Stimulated activated CD4-positive, alpha-beta T cell treated with anti-CD3 and anti-CD28 coated beads, Interleukin-2, amount 100 ng/mL, for 24 hours (primary cell): ENCODE data around the gene SLC39A2.
"Not testable (repeated sequence)": the region's sequence is repeated elsewhere in the genome, so short reads cannot be mapped to it uniquely, and the experiment has no call there.

ENCODE experiments used
- DNase-seq, 2 donors: peaks; one replicate each; pipeline ENCODE4 v3.0.0-alpha.2; 2020

The SLC39A2 gene

DNA sequence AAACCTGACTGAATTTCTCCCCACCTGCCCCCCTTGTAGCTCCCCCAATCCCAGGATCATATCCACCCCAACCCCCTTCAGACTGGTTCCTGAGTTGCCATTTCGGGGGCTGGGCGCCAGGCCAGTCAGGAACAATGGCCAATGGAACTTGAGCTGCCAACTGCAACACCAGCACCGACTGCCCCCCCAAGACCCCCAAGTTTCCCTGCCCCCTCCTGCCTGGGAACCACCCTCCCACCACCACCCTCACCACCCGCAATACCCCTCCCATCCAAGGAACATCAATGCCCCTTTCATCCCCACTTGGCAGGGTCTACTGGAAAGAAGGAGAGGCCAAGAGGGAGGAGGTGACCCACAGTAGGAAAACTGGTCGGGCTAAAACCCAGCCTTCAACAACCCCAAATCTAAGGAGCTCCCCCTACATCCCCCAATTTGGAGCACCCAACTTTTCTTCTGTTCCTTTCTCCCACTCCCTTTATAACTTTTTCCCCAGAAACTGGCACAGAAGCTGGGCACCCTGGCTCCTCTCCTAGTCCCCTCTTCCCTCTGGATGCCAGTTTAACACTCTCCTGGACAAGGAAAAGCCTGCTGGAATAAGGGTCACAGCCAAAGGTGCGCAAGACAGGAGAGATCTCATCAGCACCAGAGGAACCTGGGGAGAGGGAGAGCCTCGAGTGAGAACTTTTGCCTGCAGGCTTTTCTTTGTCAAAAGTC, 27.3 kb downstream of the SLC39A2 start:
- DNase-seq: no peak

DNA sequence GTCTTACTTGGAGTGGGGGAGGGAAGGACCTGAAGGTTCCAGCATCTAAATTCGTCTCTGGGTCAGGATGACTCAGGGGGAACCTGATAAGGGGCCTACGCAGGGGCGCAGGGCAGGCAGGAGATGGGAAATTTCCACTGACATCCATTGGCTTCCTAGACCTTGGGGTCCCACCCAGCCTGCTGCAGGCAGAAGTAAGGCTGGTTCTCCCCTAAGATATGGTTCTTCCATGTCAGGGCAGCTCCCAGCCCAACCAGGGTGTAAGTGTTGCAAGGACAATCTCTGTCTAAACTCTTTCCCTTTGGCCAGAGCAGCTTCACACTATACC, 27.9 kb downstream of the SLC39A2 start:
- DNase-seq: no peak

DNA sequence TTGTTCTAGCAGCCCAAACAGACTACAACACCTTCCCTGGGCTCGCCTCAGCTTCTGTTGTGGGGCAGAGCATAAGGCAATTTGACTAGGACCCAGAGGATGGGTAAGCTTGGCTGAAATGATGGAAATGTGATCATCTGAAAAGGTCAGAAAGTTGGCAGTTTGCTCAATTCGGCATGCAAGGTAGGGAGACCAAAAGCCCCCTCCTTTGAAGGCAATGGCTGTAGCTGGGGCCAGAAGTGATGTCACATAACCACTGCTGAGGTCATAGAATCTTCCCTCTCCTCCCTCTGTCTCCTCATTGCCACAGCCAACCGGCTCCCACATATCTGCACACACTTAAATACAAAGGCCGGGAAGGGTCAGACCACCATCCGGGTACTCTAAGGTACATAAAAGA, 30.8 kb downstream of the SLC39A2 start, which contains the start of gene TPPP2:
Gene TPPP2 (plus strand): TSS at position 301 of the 400 bp plus-strand sequence. CDS start 365 bp downstream, outside the sequence.
- DNase-seq: no peak

DNA sequence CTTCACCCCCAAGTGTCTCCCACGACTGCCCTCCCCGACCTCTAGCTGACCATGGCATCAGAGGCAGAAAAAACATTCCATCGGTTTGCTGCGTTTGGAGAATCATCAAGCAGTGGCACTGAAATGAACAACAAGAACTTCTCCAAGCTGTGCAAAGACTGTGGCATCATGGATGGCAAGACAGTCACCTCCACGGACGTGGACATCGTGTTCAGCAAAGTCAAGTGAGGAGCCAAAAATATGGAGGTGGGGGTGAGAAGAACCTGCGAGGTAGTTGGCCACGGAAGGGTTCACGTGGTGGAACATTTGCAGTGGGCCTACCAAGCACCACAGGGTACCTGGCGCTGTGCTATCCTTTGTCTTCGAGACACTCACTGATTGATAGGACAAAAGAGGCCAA, 31.4 kb downstream of the SLC39A2 start:
- DNase-seq: no peak

GRCh38 chr14:21032326-21033132, 33.4 kb downstream of the SLC39A2 start:
- no peak for DNase-seq

DNA sequence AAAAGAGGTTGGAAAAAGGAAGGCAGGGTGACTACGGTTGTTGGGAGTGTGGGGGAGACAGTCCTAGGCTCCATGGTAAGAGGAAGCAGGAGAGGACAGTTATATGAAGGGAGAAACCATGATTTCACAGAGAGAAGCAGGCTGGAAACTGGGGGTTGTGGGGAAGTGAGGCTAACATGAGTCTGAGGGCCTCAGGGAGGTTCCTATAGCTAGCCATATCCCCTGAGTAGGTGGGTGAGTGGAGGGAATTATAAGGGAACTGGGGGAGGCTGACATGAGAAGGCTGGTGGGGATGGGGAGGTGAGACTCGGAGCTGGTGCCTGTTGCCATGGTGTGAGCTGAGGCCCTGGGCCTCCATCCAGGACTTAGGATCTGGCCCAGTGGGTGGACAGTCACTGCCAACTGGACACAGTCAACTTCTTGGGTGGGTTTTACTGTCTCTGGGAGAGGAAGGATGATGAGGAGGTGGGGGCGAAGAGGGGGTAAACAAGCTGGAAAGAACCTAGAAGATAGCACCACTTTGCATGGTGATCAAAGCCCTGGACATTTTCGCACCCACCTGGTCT, 34.1 kb downstream of the SLC39A2 start:
- DNase-seq: no peak

- no peak for DNase-seq
Measured at GRCh38 chr14:21034707-21035106, 35.6 kb downstream of the SLC39A2 start, which contains the start of gene RNASE13. TSS of gene RNASE13 (minus strand) at chr14:21034807. CDS start at chr14:21034288, 519 bp downstream.

DNA sequence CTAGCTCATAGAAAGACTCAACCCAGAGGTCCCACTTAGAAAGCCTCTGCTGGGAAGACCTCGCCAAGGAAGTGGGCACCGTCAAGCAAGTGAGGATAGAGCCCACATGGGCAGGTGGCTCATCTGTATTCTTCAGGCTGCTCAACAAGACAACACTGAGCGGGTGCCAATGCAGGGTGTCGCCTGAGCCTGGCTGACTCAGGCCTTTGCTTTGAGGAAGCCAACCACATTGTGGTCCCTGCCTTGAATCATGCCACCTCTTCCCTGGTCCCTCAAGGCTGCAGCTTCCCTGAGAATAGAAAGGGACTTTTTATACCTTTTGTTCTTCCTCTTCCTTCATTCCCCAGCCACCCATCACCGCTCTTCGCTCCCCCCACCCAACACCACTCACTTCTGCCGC, 37.7 kb downstream of the SLC39A2 start:
- no peak for DNase-seq

- no peak for DNase-seq
Measured at GRCh38 chr14:21037156-21037555, 38.1 kb downstream of the SLC39A2 start.

DNA sequence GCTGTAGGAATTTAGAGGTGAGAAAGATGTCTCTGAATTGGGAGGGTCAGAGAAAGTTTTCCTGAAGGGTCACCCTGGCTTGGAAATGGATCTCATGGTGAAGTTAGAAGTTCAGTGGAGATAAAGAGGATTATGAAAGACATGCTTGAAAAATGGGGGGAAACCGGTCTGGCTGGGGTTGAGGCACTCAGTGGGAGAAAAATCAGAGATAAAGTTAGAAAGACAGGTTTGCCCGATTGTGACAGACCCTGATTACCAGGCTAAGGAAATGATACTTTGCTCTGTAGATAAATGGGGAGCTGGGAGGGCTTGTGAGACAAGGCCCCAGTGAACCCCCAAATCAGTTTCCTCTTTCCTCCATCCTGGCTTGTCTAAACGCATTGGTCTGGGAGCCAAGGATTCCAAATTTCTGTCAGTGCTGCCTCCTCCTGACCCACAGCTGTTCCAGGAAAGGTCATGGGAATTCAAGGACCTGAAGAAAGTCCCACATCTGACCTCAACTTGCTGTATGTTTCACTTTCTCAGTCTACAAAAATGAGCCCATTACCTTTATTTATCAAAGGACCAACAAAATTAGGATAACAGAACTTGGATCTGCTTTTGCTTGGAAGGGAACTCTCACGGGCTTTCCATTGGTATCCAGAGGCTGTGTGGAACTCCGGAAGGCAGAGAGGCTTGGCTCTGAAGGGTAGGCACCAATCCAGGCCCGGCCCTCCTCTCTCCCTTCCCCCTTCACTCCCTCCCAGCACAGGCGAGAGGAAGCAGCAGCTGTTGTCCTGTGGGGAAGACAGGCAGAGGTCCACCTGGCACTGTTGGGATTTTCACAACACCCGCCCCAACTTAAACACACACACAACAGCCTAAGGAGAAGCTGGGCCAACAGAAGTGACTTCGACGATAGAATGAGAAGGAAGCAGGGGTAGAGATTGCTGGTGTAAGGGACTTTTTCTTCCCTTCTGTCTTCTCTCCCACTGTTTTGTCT, 39.6 kb downstream of the SLC39A2 start:
- DNase-seq: no peak

DNA sequence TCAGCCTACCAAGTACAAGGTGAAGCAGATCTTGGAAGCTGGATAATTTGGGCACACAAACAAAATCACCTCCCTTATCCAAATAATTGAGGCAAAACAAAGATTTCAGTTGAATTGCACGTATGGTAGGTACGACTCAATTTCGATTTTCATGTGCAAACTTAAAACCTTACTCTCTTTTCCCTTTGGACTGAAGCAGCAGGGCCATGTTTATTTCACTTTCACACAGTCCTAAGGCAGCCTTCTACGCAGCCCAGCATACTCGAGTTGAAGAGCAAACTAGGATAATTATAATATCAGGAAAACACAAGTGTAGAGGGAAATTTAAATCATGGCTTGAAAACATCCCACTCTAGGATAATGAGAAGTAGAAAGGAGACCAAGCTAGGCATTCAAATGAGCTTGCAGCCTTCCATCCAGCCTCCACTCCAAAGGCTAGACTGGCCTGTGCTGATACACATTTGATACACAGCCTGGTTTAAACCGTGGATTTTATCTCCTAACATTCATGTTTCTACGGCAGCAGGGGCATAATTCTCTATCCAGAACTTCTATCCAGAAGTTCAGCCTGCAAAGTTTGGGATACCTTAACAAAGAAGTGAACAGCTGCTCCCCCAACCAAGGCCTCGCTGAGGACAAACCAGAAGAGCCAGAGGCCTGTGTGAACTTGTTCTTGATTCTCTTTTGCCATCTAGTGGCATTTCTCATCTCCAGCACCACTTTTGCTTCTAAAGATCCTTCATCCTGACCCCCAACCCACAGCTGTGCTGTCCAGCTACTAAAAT, 40.7 kb downstream of the SLC39A2 start:
- DNase-seq: no peak

- DNase-seq: no peak
Measured at GRCh38 chr14:21040370-21040925, 41.4 kb downstream of the SLC39A2 start.

- not testable (repeated sequence) for DNase-seq
Measured at GRCh38 chr14:21040941-21041340, 41.8 kb downstream of the SLC39A2 start.

GRCh38 chr14:21041676-21042433, 42.8 kb downstream of the SLC39A2 start, which contains the start of gene RNASE7:
TSS of gene RNASE7 (plus strand) at chr14:21042362. CDS start at chr14:21042993, 631 bp downstream.
- DNase-seq: no peak

- DNase-seq: no peak
Measured at GRCh38 chr14:21042918-21043317, 43.8 kb downstream of the SLC39A2 start.

DNA sequence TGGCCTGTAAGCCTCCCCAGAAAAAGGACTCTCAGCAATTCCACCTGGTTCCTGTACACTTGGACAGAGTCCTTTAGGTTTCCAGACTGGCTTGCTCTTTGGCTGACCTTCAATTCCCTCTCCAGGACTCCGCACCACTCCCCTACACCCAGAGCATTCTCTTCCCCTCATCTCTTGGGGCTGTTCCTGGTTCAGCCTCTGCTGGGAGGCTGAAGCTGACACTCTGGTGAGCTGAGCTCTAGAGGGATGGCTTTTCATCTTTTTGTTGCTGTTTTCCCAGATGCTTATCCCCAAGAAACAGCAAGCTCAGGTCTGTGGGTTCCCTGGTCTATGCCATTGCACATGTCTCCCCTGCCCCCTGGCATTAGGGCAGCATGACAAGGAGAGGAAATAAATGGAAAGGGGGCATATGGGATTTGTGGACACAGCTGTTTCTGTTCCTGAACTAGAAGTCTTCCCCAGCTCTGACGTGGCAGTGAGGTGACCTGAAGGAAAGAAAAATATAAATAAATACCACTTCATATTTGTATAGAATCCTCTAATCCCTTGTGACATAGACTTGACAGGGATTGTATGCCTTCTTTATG, 44.4 kb downstream of the SLC39A2 start:
- no peak for DNase-seq

DNA sequence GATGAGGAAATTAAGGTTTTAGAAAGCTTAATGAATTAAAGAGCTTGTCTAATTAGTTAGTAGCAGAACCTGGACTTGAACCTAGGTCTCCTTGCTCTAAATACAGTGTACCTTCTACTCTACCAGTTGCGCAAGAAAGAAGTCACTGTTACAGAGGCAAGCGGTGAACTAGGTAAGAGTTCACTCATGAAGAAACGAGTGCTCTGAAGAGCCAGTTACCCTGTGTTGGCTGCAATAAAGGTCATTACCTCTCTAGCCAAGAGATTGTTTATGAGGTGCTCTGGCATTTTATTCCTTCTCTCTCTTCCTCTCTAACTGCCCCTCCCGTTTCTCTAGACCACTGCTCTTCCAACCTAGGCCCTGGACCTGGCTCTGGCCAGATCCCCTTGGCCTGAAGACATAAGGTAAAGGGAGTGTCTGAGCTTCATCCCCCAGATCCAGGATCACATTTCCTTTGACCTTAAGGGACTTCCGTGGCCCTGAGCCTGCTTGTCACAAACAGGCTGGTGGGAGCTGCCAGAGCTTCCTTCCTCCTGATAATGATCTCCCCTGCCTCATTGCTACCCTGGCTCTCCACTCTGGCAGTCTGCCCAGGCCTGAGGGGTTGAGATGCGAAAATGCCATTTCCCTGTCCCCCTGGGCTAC, 45.0 kb downstream of the SLC39A2 start:
- no peak for DNase-seq

GRCh38 chr14:21047378-21047781, 48.3 kb downstream of the SLC39A2 start:
- no peak for DNase-seq

DNA sequence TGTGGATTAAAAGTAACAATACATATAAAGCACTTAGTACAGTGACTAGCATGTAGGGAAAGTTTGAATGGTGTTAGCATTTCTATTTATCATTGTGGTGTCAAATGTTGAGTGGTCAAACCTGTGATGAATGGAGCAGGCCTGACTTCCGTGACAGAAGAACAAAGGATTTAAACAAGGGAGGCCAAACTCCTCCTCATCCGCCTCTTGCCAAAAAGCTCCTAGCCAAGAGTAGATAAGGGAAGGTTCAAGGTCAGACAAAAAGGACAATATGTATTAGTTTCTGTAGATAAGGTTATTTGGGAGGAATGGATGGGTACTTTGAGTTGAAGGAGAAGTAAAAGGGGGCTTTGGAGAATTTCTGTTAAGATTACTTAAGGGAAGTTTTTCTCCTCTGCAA, 49.5 kb downstream of the SLC39A2 start:
- DNase-seq: no peak

GRCh38 chr14:21049271-21049673, 50.2 kb downstream of the SLC39A2 start:
- no peak for DNase-seq
